Progenitor cell of endocrine pancreas (in vitro differentiated cells): Measurements from ENCODE around the gene BAZ2B. TPM values are rescaled to one million over a fixed set of nuclear protein-coding genes. Genes with fewer than 3 reads are reported as not detected.

ENCODE experiments used
- DNase-seq: peaks from one replicate; pipeline ENCODE4 v3.0.0; 2021; ENCODE audit warnings: low spot score; ENCODE audit not compliant: unreplicated experiment
- H3K27ac Mint-ChIP-seq: 2 replicates; pipeline ENCODE4 v1.8.0; 2021; ENCODE audit warnings: mild to moderate bottlenecking, moderate library complexity, mixed read lengths
- H3K27me3 Mint-ChIP-seq: 2 replicates; pipeline ENCODE4 v1.8.0; 2021; ENCODE audit warnings: mixed read lengths
- H3K36me3 Mint-ChIP-seq: 2 replicates; pipeline ENCODE4 v1.8.0; 2022; ENCODE audit warnings: mixed read lengths; ENCODE audit not compliant: insufficient read depth
- H3K4me1 Mint-ChIP-seq: 2 replicates; pipeline ENCODE4 v1.8.0; 2021; ENCODE audit warnings: low read depth, mixed read lengths
- H3K4me3 Mint-ChIP-seq: 2 replicates; pipeline ENCODE4 v1.8.0; 2021; ENCODE audit warnings: low read depth, mild to moderate bottlenecking, moderate library complexity, mixed read lengths
- H3K9me3 Mint-ChIP-seq: 2 replicates; pipeline ENCODE4 v1.8.0; 2021; ENCODE audit warnings: low read depth, mixed read lengths
- total RNA-seq: library from RNA; stranded (reverse); gene quantifications from 2 replicates; pipeline ENCODE4 v1.2.1, GENCODE V29; 2021
- TF ChIP-seq, protein P1 (sequence below): fragments of 200-600 bp; sonication (generic); IDR thresholded peaks from one replicate; pipeline ENCODE4 v1.5.0; 2021; ENCODE audit warnings: antibody characterized with exemption, mild to moderate bottlenecking; ENCODE audit not compliant: unreplicated experiment

BAZ2B gene
- total RNA-seq, 1 donor from 2014 or later: 155 TPM

- peaks cover 4% of the 10 kb centered on the region for H3K4me1 Mint-ChIP-seq
- no peak for DNase-seq
- H3K27ac Mint-ChIP-seq: no peak overlapping the region
- H3K9me3 Mint-ChIP-seq: peaks cover 10% of the 10 kb centered on the region
- no peak overlapping the region for H3K4me3 Mint-ChIP-seq
- H3K27me3 Mint-ChIP-seq: no peaks in the 10 kb centered on the region
- TF ChIP-seq, protein P1, sequence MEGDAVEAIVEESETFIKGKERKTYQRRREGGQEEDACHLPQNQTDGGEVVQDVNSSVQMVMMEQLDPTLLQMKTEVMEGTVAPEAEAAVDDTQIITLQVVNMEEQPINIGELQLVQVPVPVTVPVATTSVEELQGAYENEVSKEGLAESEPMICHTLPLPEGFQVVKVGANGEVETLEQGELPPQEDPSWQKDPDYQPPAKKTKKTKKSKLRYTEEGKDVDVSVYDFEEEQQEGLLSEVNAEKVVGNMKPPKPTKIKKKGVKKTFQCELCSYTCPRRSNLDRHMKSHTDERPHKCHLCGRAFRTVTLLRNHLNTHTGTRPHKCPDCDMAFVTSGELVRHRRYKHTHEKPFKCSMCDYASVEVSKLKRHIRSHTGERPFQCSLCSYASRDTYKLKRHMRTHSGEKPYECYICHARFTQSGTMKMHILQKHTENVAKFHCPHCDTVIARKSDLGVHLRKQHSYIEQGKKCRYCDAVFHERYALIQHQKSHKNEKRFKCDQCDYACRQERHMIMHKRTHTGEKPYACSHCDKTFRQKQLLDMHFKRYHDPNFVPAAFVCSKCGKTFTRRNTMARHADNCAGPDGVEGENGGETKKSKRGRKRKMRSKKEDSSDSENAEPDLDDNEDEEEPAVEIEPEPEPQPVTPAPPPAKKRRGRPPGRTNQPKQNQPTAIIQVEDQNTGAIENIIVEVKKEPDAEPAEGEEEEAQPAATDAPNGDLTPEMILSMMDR: no peak
- H3K36me3 Mint-ChIP-seq: no peaks in the 10 kb centered on the region
Observed at GRCh38 chr2:159651884-159652283, 35.5 kb upstream of the BAZ2B start.

DNA sequence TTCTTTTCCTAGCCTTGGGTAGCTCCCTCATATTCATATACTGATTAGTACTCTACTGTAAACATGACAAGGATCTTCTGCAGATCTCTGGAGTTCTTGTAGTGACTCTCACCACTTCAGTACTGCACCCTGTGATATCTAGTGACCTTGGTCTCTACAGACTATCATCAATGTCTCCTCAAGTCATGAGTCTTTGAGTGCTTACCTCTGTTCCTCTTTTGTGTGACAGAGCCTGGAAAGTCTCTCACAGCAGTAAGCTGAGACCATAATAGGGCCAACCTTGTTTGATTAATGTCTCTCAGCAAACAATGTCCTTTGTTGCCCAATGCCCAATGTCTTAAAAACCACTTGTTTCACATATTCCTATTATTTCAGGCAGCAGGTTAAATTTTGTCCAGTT lies 34.2 kb upstream of the BAZ2B start:
- H3K4me1 Mint-ChIP-seq: peaks cover 4% of the 10 kb centered on the region
- peaks cover 10% of the 10 kb centered on the region for H3K9me3 Mint-ChIP-seq
- H3K36me3 Mint-ChIP-seq: no peaks in the 10 kb centered on the region
- TF ChIP-seq, protein P1: no peak
- H3K27ac Mint-ChIP-seq: no peak overlapping the region
- no peak for DNase-seq
- H3K27me3 Mint-ChIP-seq: no peaks in the 10 kb centered on the region
- no peak overlapping the region for H3K4me3 Mint-ChIP-seq

- H3K27me3 Mint-ChIP-seq: no peaks in the 10 kb centered on the region
- H3K4me1 Mint-ChIP-seq: peaks cover 4% of the 10 kb centered on the region
- no peak for DNase-seq
- H3K27ac Mint-ChIP-seq: no peak overlapping the region
- TF ChIP-seq, protein P1: no peak
- no peak overlapping the region for H3K4me3 Mint-ChIP-seq
- no peaks in the 10 kb centered on the region for H3K36me3 Mint-ChIP-seq
- H3K9me3 Mint-ChIP-seq: peaks cover 13% of the 10 kb centered on the region
Observed at GRCh38 chr2:159648643-159649042, 32.3 kb upstream of the BAZ2B start.

GRCh38 chr2:159647667-159648066 lies 31.3 kb upstream of the BAZ2B start:
- DNase-seq: no peak
- Mint-ChIP-seq H3K9me3 (peaks cover 13% of the 10 kb centered on the region), H3K36me3 (no peaks in the 10 kb centered on the region), H3K4me3 (no peak overlapping the region), H3K27me3 (no peaks in the 10 kb centered on the region), H3K4me1 (peaks cover 4% of the 10 kb centered on the region), H3K27ac (no peak overlapping the region)
- TF ChIP-seq, protein P1: no peak

DNA sequence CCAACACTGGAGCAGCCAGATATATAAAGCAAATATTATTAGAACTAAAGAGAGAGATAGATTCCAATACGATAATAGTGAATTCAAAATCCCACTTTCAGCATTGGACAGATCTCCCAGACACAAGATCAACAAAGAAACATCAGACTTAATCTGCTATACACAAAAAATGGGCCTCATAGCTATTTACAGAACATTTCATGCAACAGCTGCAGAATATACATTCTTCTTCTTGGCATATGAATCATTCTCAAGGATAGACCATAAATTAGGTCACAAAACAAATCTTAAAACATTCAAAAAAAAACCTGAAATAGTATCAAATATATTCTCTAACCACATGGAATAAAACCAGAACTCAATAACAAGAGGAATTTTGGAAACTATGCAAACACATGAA lies 23.8 kb upstream of the BAZ2B start:
- no peaks in the 10 kb centered on the region for H3K27me3 Mint-ChIP-seq
- no peak overlapping the region for H3K4me3 Mint-ChIP-seq

More for the DNA sequence above, 23.8 kb upstream of the BAZ2B start:
- no peak for DNase-seq
- TF ChIP-seq, protein P1: no peak
- Mint-ChIP-seq H3K9me3 (peaks cover 9% of the 10 kb centered on the region), H3K36me3 (no peaks in the 10 kb centered on the region), H3K4me1 (no peaks in the 10 kb centered on the region), H3K27ac (no peak overlapping the region)
